Endodermal cell (in vitro differentiated cells): ENCODE results near the gene ACKR2. TPM values are rescaled to one million over a fixed set of nuclear protein-coding genes. Genes with fewer than 3 reads are reported as not detected.

Source experiments
- DNase-seq: peaks from one replicate; pipeline ENCODE4 v3.0.0-alpha.2; 2017
- H3K27ac ChIP-seq: 2 replicates; pipeline ENCODE4 v1.5.1; 2013; ENCODE audit warnings: mild to moderate bottlenecking, low read depth, low read length, moderate library complexity
- H3K27me3 ChIP-seq: 2 replicates; pipeline ENCODE4 v1.6.1; 2013; ENCODE audit warnings: mild to moderate bottlenecking, low read length, moderate library complexity; ENCODE audit not compliant: insufficient read depth, control insufficient read depth, poor library complexity, severe bottlenecking
- H3K36me3 ChIP-seq: 2 replicates; pipeline ENCODE4 v1.7.0; 2013; ENCODE audit warnings: mild to moderate bottlenecking, low read length, moderate library complexity; ENCODE audit not compliant: control insufficient read depth, insufficient read depth
- H3K4me1 ChIP-seq: one replicate; pipeline ENCODE4 v1.7.0; 2013; ENCODE audit warnings: low read length; ENCODE audit not compliant: control insufficient read depth, insufficient read depth
- H3K4me3 ChIP-seq: 2 replicates; pipeline ENCODE4 v1.5.1; 2013; ENCODE audit warnings: mild to moderate bottlenecking, low read length, moderate library complexity
- H3K9ac ChIP-seq: 2 replicates; pipeline ENCODE4 v1.6.1; 2013; ENCODE audit warnings: mild to moderate bottlenecking, low read length, moderate library complexity; ENCODE audit not compliant: poor library complexity, severe bottlenecking; ENCODE audit errors: extremely low read depth
- H3K9me3 ChIP-seq: 2 replicates; pipeline ENCODE4 v1.6.1; 2013; ENCODE audit warnings: mild to moderate bottlenecking, low read length, moderate library complexity; ENCODE audit not compliant: control insufficient read depth
- H3K27ac Mint-ChIP-seq: 2 replicates; pipeline ENCODE4 v1.8.0; 2020; ENCODE audit warnings: mixed read lengths
- H3K27me3 Mint-ChIP-seq: 2 replicates; pipeline ENCODE4 v1.8.0; 2021; ENCODE audit warnings: mild to moderate bottlenecking, mixed read lengths; ENCODE audit not compliant: insufficient read depth
- H3K36me3 Mint-ChIP-seq: 2 replicates; pipeline ENCODE4 v1.8.0; 2020; ENCODE audit warnings: low read depth, mixed read lengths
- H3K4me1 Mint-ChIP-seq: 2 replicates; pipeline ENCODE4 v1.8.0; 2020; ENCODE audit warnings: mixed read lengths
- H3K4me3 Mint-ChIP-seq: 2 replicates; pipeline ENCODE4 v1.8.0; 2020; ENCODE audit warnings: mild to moderate bottlenecking, moderate library complexity, mixed read lengths
- H3K9me3 Mint-ChIP-seq: 2 replicates; pipeline ENCODE4 v1.8.0; 2020; ENCODE audit warnings: mild to moderate bottlenecking, mixed read lengths
- WGBS, 2 experiments: methylation state at CpG; one replicate each; pipeline versions ENCODE4 v1.1.5 to v1.1.7; 2013; ENCODE audit warnings: missing lambda C conversion rate in 2 of 2, mixed read lengths in 1 of 2; ENCODE audit not compliant: insufficient coverage in 1 of 2, insufficient read length in 1 of 2; 5-methylcytosine and 5-hydroxymethylcytosine counted together
- total RNA-seq, 2 donors: library from RNA; stranded (reverse); fragmentation: NEBNext Ultra II Directional in 1 of 2; extraction: Animal tissue kit (Norgen Biotek cat#: 25700) in 1 of 2; gene quantifications; 2 replicates in 1 of 2; 3 replicates in 1 of 2; pipeline ENCODE4 v1.2.1, GENCODE V29; 2021
- TF ChIP-seq, protein P1 (sequence below): fragments of 200-600 bp; sonication (generic); conservative IDR thresholded peaks from 2 replicates; pipeline ENCODE4 v1.5.0; 2021; ENCODE audit warnings: antibody characterized with exemption, mild to moderate bottlenecking

ACKR2 gene
- total RNA-seq, 2 donors from 2014 or later, result 1.1 TPM

DNA sequence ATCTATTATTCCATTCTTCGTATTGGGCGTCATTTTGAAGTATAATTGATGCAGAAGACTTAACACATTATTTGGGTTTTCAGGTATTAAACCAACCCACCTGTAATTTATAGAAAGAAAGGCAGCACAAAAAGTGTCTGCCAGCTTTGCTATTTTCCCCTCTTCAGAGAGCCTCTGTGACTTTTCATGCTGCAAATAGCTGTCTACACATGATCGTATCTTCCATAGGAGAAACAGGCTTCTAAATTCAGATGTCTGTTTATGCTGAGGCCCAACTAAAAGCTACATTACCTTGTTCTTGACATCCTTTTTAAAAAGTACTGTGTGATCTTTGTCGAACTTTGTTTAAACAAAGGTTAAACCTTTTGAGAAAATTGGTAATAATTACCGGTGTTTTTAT is 5.0 kb downstream of the ACKR2 start:
- Histone ChIP-seq H3K27me3 (no peaks in the 10 kb centered on the region), H3K9ac (no peak overlapping the region), H3K36me3 (no peaks in the 10 kb centered on the region), H3K4me3 (no peak overlapping the region), H3K9me3 (peaks cover 3% of the 10 kb centered on the region), H3K27ac (no peak overlapping the region), H3K4me1 (no peaks in the 10 kb centered on the region)
- DNase-seq, result no peak
- Mint-ChIP-seq H3K27me3 (no peaks in the 10 kb centered on the region), H3K4me3 (no peak overlapping the region), H3K9me3 (peaks cover 1% of the 10 kb centered on the region), H3K4me1 (peaks cover 14% of the 10 kb centered on the region), H3K36me3 (peaks cover 1% of the 10 kb centered on the region), H3K27ac (no peak overlapping the region)
- TF ChIP-seq, protein P1, sequence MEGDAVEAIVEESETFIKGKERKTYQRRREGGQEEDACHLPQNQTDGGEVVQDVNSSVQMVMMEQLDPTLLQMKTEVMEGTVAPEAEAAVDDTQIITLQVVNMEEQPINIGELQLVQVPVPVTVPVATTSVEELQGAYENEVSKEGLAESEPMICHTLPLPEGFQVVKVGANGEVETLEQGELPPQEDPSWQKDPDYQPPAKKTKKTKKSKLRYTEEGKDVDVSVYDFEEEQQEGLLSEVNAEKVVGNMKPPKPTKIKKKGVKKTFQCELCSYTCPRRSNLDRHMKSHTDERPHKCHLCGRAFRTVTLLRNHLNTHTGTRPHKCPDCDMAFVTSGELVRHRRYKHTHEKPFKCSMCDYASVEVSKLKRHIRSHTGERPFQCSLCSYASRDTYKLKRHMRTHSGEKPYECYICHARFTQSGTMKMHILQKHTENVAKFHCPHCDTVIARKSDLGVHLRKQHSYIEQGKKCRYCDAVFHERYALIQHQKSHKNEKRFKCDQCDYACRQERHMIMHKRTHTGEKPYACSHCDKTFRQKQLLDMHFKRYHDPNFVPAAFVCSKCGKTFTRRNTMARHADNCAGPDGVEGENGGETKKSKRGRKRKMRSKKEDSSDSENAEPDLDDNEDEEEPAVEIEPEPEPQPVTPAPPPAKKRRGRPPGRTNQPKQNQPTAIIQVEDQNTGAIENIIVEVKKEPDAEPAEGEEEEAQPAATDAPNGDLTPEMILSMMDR, result no peak
- WGBS, 2 experiments, result 93 to 97% methylated on average over 3 to 5 of the region's 5 CpGs

DNA sequence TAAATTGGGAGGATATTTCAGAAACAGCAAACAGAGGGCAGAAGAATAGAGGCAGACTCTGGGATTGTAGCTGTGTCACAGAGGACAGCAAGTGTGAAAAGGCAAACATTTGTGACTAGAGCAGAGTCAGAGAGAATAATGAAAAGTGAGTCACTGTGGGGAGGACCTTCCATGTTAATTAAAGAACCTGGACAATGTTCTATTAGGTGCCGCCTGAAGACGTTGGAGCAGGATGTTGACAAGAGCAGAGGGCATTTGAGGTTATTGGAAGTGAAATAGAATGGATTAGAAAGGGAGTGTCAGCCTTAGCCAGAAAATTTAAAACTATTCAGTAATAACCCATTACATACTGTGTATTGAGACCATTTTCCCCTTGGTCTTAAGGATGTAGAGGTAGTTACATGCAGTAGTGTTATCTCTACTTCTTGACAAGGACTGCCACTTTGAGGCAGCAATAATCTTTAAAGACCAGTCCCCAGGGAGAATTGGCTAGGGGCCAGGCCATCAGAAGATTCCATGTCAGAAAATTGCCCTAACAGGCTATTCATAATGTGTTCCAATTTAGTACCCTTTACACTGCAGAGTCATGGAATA is 5.8 kb downstream of the ACKR2 start:
- WGBS, 2 experiments, result 79 to 86% methylated on average over 2 of the region's 2 CpGs
- Mint-ChIP-seq H3K4me1 (peaks cover 16% of the 10 kb centered on the region), H3K27me3 (no peaks in the 10 kb centered on the region), H3K4me3 (no peak overlapping the region), H3K27ac (no peak overlapping the region), H3K36me3 (no peaks in the 10 kb centered on the region), H3K9me3 (no peaks in the 10 kb centered on the region)
- Histone ChIP-seq H3K4me1 (no peaks in the 10 kb centered on the region), H3K36me3 (no peaks in the 10 kb centered on the region), H3K4me3 (no peak overlapping the region), H3K27me3 (no peaks in the 10 kb centered on the region), H3K9ac (no peak overlapping the region), H3K27ac (no peak overlapping the region), H3K9me3 (no peaks in the 10 kb centered on the region)
- no peak for DNase-seq
- TF ChIP-seq, protein P1, result no peak

DNA sequence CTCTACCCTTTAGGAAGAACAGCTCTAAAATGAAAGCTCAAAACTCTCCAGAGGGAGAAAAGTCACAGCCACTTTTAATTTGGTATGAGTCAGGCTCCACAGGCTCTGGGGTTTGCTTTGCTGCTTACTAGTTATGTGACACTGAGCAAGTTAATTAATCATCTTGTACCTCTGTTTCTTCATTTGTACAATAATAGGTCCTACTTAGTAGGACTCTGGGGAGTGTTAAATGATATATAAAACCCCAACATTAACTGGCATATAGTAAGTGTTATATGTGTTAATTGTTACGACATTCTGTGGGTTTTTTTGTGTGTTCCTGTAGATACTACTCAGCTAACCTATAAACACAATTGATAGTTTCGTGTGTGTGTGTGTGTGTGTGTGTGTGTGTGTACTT is 6.6 kb downstream of the ACKR2 start:
- Mint-ChIP-seq H3K27me3 (no peaks in the 10 kb centered on the region), H3K4me1 (peaks cover 16% of the 10 kb centered on the region), H3K4me3 (no peak overlapping the region), H3K36me3 (no peaks in the 10 kb centered on the region), H3K27ac (no peak overlapping the region), H3K9me3 (no peaks in the 10 kb centered on the region)
- H3K9ac ChIP-seq, result no peak overlapping the region
- H3K4me1 ChIP-seq, result no peaks in the 10 kb centered on the region
- DNase-seq, result no peak
- no peaks in the 10 kb centered on the region for H3K27me3 ChIP-seq
- no CpG with 5 or more reads among the region's 2 CpGs for WGBS, 2 experiments
- TF ChIP-seq, protein P1, result no peak
- H3K27ac ChIP-seq, result no peak overlapping the region
- H3K36me3 ChIP-seq, result no peaks in the 10 kb centered on the region
- H3K9me3 ChIP-seq, result no peaks in the 10 kb centered on the region
- H3K4me3 ChIP-seq, result no peak overlapping the region
